GM12891 (cell line): ENCODE data around the gene CYP17A1.

ENCODE experiments used
- PAX5 ChIP-seq: IDR thresholded peaks from 2 replicates; pipeline ENCODE4 v1.6.1; 2011; ENCODE audit warnings: low read length, moderate library complexity, mild to moderate bottlenecking; ENCODE audit not compliant: insufficient read depth, severe bottlenecking
- POLR2A ChIP-seq: IDR thresholded peaks from 2 replicates; pipeline ENCODE4 v1.6.1; 2011; ENCODE audit warnings: low read depth, low read length, control low read depth
- POLR2AphosphoS5 ChIP-seq: IDR thresholded peaks from 2 replicates; pipeline ENCODE4 v1.6.1; 2011; ENCODE audit warnings: low read depth, low read length, control low read depth
- POU2F2 ChIP-seq: IDR thresholded peaks from 2 replicates; pipeline ENCODE4 v1.6.1; 2011; ENCODE audit warnings: low read depth, mild to moderate bottlenecking, control low read depth, low read length, moderate library complexity
- SPI1 ChIP-seq: IDR thresholded peaks from 2 replicates; pipeline ENCODE4 v1.6.1; 2011; ENCODE audit warnings: low read depth, low read length, control low read depth
- TAF1 ChIP-seq: IDR thresholded peaks from 2 replicates; pipeline ENCODE4 v1.6.1; 2011; ENCODE audit warnings: low read depth, low read length, control low read depth

- TF ChIP-seq POLR2A (no peak), SPI1 (no peak), POLR2AphosphoS5 (no peak), TAF1 (no peak), PAX5 (no peak), POU2F2 (no peak)
These were observed 51.4 kb downstream of the CYP17A1 start for GRCh38 chr10:102785818-102786217.
